GM23248 (cell line): Measurements from ENCODE around the gene ABCA3.

Experiments used
- EZH2 ChIP-seq: fragments of 200-600 bp; sonication (generic); IDR thresholded peaks from 2 replicates; pipeline ENCODE4 v1.6.1; 2018; ENCODE audit warnings: antibody characterized with exemption, mild to moderate bottlenecking; ENCODE audit not compliant: insufficient read depth, poor library complexity, severe bottlenecking
- EZH2phosphoT487 ChIP-seq: fragments of 200-600 bp; sonication (generic); IDR thresholded peaks from 2 replicates; pipeline ENCODE4 v1.6.1; 2018; ENCODE audit warnings: antibody characterized with exemption, moderate library complexity, mild to moderate bottlenecking, low read depth; ENCODE audit not compliant: insufficient read depth

GRCh38 chr16:2299915-2300192, 40.7 kb downstream of the ABCA3 start:
- no peak for TF ChIP-seq EZH2
- TF ChIP-seq EZH2phosphoT487: no peak
